Urothelium cell line (cell line): ENCODE measurements around the gene EFTUD2.
A peak's percentile ranks its signal among the peaks of the same experiment; 100 is the strongest.

Source experiments
- DNase-seq: peaks from one replicate; pipeline ENCODE4 v3.0.0; 2011; ENCODE audit warnings: low spot score, mixed read lengths
- FAIRE-seq: peaks from 2 replicates; lab custom pipeline; 2011; peaks lifted over from hg19 to GRCh38; lab: Jason Lieb, UNC

The EFTUD2 gene

DNA sequence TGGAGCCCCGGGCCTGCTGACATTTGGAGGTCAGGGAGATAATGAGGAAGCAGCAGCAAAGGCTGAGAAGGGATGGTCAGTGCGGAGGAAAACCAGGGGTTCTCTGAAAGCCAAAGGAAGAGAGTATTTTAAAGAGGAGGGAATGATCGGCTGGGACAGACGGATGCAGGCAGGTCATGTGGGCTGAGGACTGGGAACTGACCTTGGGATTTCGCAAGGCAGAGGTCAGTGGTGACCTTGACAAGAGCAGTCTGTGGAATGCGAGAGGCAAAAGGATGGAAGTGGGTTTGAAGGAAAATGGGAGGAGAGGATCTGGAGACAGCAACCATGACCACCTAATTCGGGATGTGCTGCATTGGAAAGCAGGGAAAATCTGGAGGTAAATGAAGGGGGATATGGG lies 10.2 kb downstream of the EFTUD2 start:
- DNase-seq: no peak
- no peak for FAIRE-seq

DNA sequence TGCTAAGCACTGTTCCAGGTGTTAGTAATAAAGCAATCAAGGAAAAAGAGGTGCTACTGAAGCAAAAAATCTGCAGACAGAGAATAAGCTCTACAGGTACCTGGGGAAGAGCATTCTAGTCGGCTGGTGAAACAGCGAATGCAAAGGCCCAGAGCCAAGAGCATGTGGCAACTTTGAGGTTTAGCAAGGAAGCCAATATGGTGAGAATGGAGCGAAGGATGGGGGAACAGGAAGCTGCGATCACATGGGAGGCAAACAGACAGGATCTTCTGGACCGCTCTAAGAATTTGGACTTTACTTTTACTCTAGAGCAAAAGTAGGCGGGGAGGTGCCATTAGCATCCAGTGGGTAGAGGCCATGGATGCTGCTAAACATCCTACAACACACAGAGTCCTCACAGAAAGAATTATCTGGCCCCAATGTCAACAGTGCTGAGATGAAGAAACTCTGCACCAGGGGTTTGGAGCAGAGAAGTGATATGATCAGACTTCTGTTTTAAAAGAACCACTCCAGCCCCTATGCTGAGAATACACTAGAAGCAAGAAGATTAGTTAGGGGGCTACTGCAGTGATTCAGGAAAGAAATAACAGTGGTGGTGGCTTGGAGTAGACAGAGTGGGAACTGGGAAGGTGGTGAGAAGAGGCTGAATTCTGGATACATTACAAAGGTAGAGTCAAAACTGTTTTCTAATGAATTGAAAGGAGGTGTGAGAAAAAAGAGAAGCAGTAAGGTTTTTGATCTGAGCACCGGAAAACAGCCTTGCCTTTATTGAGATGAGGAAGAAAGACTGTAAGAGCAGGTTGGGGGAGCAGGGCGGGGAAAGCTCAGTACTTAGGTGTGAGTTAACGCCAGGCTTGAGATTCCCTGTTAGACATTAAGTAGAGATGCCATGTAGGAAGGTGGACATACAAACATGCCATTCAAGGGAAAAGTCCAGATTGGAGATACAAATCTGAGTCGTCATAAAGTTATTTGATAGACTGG lies 11.0 kb downstream of the EFTUD2 start:
- DNase-seq: no peak
- FAIRE-seq: no peak

DNA sequence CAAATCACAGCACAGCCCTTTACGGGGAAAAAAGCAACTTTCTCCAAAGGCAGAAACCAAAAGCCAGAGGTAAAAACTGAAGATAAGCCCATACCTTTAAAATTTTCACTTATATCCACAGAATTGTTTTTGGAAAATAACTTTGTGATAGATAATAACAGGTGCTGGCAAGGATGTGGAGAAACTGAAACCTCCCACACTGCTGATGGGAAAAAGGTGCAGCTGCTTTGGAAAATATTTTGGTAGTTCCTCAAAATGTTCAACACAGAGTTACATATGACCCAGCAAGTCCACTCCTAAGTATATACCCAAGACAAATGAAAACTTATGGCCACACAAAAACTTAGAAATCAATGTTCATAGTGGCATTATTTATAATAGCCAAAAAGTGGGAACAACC lies 12.2 kb downstream of the EFTUD2 start:
- DNase-seq (no peak), FAIRE-seq (no peak)

DNA sequence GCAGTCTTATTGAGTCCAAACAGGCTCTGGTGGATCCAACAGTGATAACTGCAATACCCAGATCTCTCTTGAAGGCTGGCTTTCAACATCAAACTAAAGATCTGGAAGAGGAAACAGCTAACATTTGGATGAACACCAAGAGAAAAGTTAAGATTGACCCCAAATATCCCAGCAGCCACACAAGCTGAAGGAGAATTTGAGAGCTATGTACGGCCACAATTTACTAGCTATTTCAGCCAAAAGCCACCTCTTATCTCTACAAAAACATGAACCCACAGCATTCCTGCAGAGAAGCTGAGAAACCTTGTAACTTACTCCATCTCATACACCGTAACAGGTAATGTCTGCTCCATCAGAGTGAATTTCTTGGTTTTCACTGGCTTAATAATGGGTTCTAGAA lies 14.3 kb downstream of the EFTUD2 start:
- DNase-seq: no peak
- FAIRE-seq: no peak

DNA sequence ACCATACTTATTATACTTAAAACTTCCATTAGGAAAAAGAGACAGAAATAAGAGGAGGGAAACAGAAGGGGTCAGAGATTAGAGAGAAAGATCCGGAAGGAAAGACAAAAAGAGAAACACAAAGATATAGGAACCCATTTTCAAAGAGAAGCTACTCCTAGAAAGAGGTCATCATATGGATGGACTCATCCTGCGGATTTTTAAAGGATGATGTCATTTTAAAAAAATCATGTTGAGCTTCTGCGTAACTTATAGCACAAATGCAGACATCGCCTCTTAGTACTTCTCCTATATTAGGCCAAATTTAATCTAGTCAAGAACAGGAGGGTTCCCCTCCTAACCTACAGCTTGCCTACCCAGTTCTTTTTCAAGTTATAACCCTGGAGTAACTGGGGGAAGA lies 18.1 kb downstream of the EFTUD2 start:
- FAIRE-seq: no peak
- DNase-seq: no peak

DNA sequence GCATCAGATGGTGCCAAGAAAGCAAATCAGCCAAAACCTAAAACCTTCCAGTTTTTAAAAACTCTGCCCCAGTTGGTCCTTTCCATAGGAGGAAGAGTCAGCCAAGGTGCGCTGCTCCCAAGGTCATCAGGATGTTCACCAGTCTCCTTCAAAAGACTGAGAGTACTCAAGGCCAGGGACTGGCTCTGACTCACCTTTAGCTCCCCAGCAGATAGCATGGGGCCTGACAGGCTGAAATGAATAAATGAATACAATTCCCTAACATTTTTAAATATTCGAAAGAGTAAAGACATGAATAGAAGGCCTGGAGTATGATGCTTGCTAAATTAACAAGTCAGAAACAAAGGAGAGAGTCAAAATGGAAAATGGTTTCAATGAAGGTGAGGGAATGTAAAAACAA lies 19.2 kb downstream of the EFTUD2 start:
- DNase-seq (no peak), FAIRE-seq (no peak)

DNA sequence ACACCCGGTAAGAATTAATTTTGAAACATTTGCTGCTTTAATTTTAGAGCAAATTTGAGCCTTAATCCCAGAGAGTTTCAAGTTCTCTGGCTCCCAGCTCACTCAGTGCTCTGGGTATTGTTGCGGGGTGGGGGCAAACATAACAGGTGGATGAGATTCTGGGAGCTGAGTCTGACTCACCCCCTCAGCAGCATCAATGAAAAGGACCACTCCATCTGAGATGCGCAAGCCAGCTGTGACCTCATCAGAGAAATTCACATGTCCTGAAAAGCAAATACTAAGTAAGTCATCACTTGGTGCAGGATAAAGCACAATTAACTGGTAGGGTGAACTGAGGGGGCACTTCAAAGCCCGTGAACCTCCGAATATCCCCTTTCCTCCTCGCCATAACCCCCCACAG lies 19.9 kb downstream of the EFTUD2 start:
- FAIRE-seq (no peak), DNase-seq (no peak)

DNA sequence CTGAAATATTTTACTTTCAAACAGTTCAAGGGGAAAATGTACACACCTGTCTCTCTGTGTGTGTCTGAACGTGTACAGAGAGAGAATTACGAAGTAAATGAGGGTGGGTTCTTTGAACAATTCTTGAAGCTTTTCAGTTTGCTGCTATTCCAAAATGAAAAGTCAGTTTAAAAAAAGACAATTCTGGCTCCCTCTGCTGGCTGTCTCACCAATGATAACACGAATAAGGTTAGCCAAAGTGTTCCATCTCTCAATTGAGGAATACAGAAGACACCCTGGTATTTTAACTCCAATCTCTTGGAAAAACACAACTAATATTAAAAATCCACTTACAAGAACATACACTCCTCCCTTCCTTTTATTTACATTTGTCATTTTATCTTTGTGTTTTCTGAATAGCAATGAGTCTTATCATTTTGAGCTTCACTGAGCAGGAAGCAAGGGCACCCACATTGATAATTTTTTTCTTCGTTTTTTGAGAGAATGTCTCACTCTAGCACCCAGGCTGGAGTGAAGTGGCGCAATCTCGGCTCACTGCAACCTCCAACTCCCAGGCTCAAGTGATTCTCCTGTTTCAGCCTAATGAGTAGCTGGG lies 20.5 kb downstream of the EFTUD2 start:
- DNase-seq (peak; percentile 38), FAIRE-seq (no peak)

DNA sequence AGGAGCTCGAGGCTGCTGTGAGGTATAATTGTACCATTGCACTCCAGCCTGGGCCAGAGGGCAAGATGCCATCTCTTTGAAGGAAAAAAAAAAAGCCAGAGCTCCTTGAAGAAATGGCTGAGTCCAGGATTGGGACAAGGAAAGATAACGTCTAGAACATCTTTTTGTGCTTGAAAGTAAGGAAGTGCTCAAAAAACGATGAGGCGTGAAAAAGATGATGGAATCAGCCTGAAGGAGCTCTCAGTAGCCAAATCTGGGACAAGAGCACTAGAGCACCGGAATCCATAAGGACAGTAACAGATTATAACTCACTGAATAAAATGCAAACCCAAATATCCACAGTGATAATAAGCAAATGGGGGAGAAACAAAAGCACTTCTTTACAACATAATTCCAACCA lies 22.1 kb downstream of the EFTUD2 start:
- DNase-seq: no peak
- no peak for FAIRE-seq

DNA sequence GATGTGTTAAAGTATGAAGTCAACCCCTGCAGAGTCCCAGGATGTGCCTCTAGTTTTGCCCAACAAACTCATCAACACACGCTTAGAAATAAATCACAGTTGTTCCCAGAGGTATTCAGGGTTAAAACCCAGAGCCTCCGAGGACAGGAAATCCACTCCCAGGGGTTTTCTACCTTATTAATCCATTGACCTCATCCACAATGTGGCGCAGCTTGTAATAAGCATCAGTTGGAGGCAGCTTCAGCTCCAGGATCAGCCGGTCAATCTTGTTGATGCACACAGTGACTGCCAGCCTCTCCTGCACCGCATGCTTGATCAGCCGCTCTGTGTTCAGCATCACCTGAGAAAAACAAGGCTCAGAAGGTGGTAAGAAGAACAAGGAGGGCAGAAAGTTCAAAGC lies 23.5 kb downstream of the EFTUD2 start:
- FAIRE-seq (no peak), DNase-seq (no peak)

DNA sequence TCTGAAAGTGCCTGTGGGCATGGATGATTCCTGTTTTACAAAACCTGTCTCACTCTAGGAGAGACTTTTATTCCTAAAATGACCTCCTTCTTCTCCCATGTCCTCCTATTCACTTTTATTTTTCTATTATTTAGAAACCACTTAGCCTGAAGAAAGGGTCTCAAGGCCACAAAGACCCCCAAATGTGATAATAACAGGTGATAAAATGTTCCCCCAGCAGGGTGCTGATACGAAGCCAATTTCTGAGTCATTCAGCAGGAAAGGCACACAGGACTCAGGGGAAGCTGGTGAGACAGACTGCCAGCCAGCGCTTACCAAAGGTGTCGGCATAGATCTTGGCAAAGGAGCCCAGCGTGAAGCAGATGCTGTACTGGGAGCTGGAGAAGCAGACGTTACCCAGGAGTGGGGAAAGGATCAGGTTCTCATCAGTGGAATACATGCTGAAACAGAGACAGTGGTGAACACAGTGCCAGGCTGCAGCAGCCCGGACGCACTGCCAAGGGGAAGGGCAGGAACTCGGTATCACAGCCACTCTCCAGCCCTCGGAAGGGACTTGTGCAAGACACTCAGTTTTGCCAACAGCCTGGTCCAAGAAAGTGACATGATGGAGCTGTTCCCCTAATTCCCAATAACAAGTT lies 27.0 kb downstream of the EFTUD2 start:
- DNase-seq: no peak
- no peak for FAIRE-seq

DNA sequence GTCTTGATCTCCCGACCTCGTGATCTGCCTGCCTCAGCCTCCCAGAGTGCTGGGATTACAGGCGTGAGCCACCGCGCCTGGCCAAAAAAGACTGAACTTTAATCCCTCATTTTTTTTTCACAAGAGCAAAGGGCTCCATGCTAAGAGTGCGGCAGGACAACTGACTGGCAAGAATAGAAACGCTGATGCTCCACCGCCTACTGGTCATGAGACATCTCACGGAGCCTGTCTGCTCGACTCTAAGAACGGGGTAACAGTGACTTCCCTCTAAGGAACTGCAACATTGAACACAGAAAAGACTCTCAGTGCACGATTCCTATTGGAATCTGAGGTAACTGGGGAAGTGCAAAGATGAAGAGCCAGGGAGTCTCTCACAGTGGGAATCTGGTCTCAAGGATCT lies 27.7 kb downstream of the EFTUD2 start:
- DNase-seq (no peak), FAIRE-seq (no peak)

DNA sequence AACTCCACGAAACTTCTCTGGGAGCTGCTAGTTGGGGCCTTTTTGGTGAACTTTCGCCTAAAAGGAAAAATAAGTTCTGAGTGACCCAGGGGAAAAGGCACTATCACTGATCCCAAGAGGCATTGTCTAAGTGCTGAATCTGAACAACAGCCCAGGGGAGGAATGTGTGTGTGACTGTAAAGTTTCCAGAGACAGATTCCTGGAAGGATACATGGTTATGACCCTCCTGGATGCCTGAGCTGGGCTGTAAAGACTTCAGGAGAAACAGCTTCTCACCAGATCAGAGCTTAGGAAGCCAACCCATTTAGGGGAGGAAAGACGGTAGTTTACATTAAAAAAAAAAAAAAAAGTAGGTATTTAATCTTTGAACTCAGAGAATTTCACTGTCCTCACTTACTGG lies 31.4 kb downstream of the EFTUD2 start:
- FAIRE-seq (no peak), DNase-seq (no peak)

DNA sequence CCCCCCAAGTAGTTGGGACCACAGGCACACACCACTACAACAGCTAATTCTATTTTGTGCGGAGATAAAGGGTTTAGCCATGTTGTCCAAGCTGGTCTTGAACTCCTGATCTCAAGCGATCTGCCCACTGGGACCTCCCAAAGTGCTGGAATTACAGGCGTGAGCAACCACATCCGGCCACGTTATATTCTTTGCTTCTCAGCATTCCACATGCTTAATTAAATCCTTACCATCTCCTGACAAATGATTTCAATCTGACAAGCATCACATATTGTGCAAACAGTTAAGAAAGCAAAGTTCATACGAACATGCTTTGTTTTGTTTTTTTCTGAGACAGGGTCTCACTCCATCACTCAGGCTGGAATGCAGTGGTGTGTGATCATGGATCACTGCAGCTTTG lies 33.3 kb downstream of the EFTUD2 start:
- FAIRE-seq: no peak
- DNase-seq: no peak

DNA sequence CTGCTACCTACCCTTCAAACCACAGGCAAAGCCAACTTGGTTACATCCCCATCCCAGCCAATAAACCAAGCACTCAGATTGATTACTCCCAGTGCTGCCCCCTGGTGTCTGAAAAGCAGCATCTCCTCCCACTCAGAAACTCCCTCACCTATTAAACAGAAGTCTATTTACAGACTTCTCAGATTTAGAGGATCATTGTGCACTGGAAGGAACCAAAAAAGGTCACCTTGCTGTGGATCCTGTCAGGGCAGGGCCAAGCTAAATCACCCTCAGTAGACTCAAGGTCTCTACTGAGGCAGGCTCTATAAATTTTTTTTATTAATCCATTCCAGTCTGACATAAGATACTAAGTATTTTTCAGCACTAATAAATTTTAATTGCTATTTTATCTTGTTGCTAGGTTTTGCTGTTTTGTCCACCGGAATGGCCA lies 34.0 kb downstream of the EFTUD2 start:
- FAIRE-seq: no peak

DNA sequence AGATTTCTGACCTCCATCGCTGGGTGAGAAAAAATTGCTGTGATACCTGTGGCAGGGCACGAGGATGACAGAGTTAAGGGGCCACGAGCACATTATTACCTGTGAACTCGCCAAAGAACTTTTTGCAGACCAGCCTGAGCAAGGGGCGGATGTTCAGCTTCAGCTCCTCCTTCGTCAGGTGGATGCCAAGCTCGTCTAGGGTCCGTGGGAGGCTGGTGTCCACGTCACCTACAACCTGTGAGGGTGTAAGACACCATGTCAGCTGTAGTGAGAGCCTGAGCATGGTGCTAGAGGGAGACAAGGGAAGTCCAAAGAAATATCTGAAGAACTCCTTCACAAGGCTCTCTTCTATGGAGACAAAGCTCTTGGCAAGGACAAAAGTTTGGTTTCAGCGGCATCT lies 34.4 kb downstream of the EFTUD2 start:
- FAIRE-seq (no peak), DNase-seq (no peak)

More for the DNA sequence above, 34.0 kb downstream of the EFTUD2 start:
- peak; percentile 70 for DNase-seq

DNA sequence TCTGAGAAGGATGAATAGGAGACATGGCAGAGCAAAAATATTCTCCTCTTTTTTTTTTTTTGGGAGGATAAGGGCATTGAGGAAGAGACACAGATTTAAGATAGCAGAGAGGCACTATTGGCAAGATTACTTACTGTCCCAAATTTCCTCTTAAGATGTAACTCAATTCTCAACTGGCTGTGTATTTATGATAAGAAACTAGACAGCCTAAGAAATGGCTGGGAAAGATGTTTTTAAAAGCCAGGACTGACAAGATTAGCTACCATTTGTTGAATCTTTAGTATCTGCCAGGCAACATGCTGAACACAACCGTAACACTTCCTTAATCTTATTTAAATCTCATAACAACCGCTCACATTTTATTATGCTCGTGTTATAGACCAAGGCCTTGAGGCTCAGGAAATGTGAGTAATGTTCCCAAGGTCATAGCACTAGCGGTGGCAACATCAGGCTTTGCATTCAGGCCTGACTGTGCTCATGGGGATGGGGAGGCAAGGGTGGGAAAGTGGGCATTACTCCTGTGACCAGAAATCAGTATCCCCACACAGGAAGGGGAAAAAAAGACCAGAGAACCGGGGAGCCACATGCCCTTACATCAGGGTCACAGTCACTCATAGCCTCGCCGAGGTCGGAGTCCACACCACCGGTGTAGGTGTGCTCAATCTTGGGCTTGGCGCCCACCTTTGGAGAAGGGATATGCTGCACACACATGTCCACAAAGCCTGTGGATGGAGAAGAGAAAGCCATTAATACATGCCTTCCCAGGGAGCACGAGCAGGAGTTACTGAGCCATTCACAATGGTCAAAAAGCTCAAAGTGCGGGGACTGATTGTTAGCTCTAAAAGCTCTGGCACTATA lies 36.0 kb downstream of the EFTUD2 start:
- DNase-seq (no peak), FAIRE-seq (no peak)

DNA sequence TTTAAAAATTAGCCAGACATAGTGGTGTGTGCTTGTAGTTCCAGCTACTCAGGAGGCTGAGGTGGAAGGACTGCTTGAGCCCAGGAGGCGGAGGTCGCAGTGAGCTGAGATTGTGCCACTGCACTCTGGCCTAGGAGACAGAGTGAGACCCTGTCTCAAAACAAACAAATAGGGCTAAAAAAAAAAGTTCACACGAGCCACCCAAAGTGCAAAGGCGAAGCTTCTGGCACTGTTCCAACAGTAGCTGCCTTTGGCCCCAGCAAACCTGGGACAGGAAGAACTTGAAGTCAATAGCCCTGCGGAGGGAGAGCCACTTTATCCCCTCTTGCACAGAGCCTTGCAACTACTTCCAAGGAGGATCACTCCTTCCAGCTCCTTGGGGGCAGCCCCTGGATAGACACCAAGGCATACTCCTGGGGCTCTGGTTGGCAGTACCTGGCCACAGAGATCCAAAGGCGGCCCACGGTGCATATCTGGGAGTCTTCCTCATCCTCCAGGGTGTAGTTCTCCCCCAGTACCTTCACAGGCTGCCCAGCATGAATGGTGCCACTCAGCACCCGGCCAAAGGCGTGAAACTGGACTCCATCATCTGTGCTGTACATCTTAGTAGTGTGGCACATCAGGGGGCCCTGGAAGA lies 36.8 kb downstream of the EFTUD2 start:
- FAIRE-seq (no peak), DNase-seq (no peak)

DNA sequence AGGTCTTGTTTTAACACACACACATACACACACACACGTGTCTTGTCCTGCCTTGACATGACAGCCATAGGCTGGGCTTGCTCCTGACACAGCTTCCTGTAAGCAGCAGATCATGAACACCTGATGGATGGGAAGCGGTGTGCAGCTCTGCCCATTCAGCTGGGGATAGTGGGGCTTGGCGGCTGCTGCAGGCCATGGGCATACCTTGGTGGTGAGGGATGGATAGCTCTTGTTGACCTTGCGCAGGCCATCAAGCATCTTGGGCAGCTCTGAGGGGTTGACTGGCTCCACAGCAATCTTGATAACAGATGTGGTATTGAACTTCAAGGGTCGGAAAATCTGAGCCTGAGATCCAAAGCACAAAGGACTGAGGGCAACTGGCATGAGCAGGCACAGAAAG lies 39.5 kb downstream of the EFTUD2 start:
- DNase-seq (no peak), FAIRE-seq (peak; percentile 56)

DNA sequence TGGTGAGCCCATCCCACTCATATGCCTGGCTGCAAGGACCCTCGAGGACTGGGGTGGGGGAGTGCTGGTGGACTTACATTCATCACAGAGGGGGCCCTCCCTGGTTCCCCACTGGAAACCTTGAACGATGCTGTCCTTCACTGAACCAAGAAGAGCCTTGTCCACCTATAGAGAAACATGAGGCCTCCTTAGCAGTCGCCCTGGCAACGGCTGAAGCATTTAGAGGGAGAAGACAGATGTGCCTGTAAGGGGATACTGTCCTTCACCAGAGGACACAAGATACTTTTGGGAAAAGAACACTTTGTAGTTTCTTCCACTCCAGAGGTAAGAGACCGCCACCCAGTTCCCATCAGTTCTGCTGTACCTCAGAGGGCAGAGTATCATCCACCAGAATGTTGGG lies 45.1 kb downstream of the EFTUD2 start:
- DNase-seq (no peak), FAIRE-seq (no peak)
